Measurements from ENCODE around the gene LRFN2. TPM values are rescaled to one million over a fixed set of nuclear protein-coding genes. Genes with fewer than 3 reads are reported as not detected.

The LRFN2 gene
- total RNA-seq, 1 experiment from 2014 or later, result 26.6 TPM

- Histone ChIP-seq H3K4me1 (ENCODE audit: insufficient read depth, low read length, poor library complexity, severe bottlenecking) (no peaks in the 10 kb centered on the region), H3K27me3 (replicated peaks; ENCODE audit: insufficient read depth, low read depth, low read length, poor library complexity) (no peaks in the 10 kb centered on the region), H3K36me3 (ENCODE audit: insufficient read depth, low read length, poor library complexity, severe bottlenecking) (no peaks in the 10 kb centered on the region), H3K27ac (ENCODE audit: low read depth, low read length, poor library complexity, severe bottlenecking) (no peak overlapping the region), H3K4me3 (ENCODE audit: low read depth, low read length, poor library complexity, severe bottlenecking) (no peak overlapping the region), H3K9me3 (ENCODE audit: low read depth, low read length, poor library complexity, severe bottlenecking) (no peaks in the 10 kb centered on the region)
- ChIA-PET POLR2A (ENCODE audit: low non-redundant PET) (no interaction called here), CTCF (no interaction called here)
- DNase-seq (ENCODE audit: low spot score), result no peak
- intact Hi-C loops (cut with micrococcal nuclease; ENCODE audit: unreplicated experiment), result no loop called here
- no TSS peak for BruUV-seq (replicated peaks)
- TF ChIP-seq CTCF (conservative IDR thresholded peaks at IDR 0.05; ENCODE audit: low read depth, low read length) (no peak), EZH2 (IDR thresholded peaks at IDR 0.05; ENCODE audit: borderline replicate concordance, low read depth, low read length, poor library complexity, severe bottlenecking) (no peak)
Observed at GRCh38 chr6:40517654-40518053, 69.5 kb downstream of the LRFN2 start.

GRCh38 chr6:40516429-40516828, 70.7 kb downstream of the LRFN2 start:
- Histone ChIP-seq H3K27ac (ENCODE audit: low read depth, low read length, poor library complexity, severe bottlenecking) (no peak overlapping the region), H3K4me3 (ENCODE audit: low read depth, low read length, poor library complexity, severe bottlenecking) (no peak overlapping the region), H3K4me1 (ENCODE audit: insufficient read depth, low read length, poor library complexity, severe bottlenecking) (no peaks in the 10 kb centered on the region), H3K27me3 (replicated peaks; ENCODE audit: insufficient read depth, low read depth, low read length, poor library complexity) (no peaks in the 10 kb centered on the region), H3K36me3 (ENCODE audit: insufficient read depth, low read length, poor library complexity, severe bottlenecking) (no peaks in the 10 kb centered on the region), H3K9me3 (ENCODE audit: low read depth, low read length, poor library complexity, severe bottlenecking) (no peaks in the 10 kb centered on the region)
- no peak for DNase-seq (ENCODE audit: low spot score)
- no peak for TF ChIP-seq EZH2 (IDR thresholded peaks at IDR 0.05; ENCODE audit: borderline replicate concordance, low read depth, low read length, poor library complexity, severe bottlenecking)
- no peak for TF ChIP-seq CTCF (conservative IDR thresholded peaks at IDR 0.05; ENCODE audit: low read depth, low read length)
- CTCF ChIA-PET, result no interaction called here
- POLR2A ChIA-PET (ENCODE audit: low non-redundant PET), result no interaction called here
- intact Hi-C loops (cut with micrococcal nuclease; ENCODE audit: unreplicated experiment), result no loop called here
- BruUV-seq (replicated peaks), result no TSS peak

GRCh38 chr6:40512340-40512739, 74.8 kb downstream of the LRFN2 start:
- BruUV-seq (replicated peaks), result no TSS peak
- H3K9me3 ChIP-seq (ENCODE audit: low read depth, low read length, poor library complexity, severe bottlenecking), result no peaks in the 10 kb centered on the region
- intact Hi-C loops (cut with micrococcal nuclease; ENCODE audit: unreplicated experiment), result no loop called here
- CTCF ChIA-PET, result no interaction called here
- no peak overlapping the region for H3K4me3 ChIP-seq (ENCODE audit: low read depth, low read length, poor library complexity, severe bottlenecking)
- no peaks in the 10 kb centered on the region for H3K36me3 ChIP-seq (ENCODE audit: insufficient read depth, low read length, poor library complexity, severe bottlenecking)
- POLR2A ChIA-PET (ENCODE audit: low non-redundant PET), result interaction anchor here (0.7 kb wide), 1 partner anchor 46 kb away, joined by 8 read pairs; no protein-coding TSS in a partner anchor
- no peak for TF ChIP-seq CTCF (conservative IDR thresholded peaks at IDR 0.05; ENCODE audit: low read depth, low read length)
- TF ChIP-seq EZH2 (IDR thresholded peaks at IDR 0.05; ENCODE audit: borderline replicate concordance, low read depth, low read length, poor library complexity, severe bottlenecking), result no peak
- peak overlapping the region; percentile 2 for H3K27ac ChIP-seq (ENCODE audit: low read depth, low read length, poor library complexity, severe bottlenecking)
- no peaks in the 10 kb centered on the region for H3K27me3 ChIP-seq (replicated peaks; ENCODE audit: insufficient read depth, low read depth, low read length, poor library complexity)
- no peak for DNase-seq (ENCODE audit: low spot score)
- H3K4me1 ChIP-seq (ENCODE audit: insufficient read depth, low read length, poor library complexity, severe bottlenecking), result no peaks in the 10 kb centered on the region
